Jurkat, Clone E6-1 (cell line): Measurements from ENCODE around the gene NEIL3.

Experiments
- DNase-seq: peaks from one replicate; pipeline ENCODE4 v3.0.0-alpha.2; 2011; ENCODE audit warnings: low read depth, low spot score
- H3K4me3 ChIP-seq: 2 replicates; pipeline ENCODE4 v1.5.1; 2011; ENCODE audit warnings: mild to moderate bottlenecking, low read length, control low read depth, moderate library complexity

NEIL3 gene

DNA sequence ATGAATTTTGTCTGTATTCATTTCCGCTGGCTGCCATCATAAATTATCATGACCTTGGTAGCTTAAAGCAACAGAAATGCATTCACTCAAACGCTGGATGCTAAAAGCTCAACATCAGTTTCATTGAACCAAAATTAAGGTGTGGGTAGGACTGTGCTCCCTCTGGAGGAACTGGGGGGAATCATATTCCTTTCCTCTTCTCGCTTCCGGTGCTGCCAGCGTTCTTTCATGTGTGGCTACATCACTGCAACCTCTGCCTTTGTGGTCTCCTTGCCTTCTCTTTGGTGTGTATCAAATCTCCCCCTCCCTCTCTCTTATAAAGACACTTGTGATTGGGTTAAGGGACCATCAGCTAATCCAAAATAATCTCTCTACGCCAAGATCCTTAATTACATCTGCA lies 39.5 kb downstream of the NEIL3 start:
- no peak overlapping the region for H3K4me3 ChIP-seq
- DNase-seq, result peak; percentile 69

DNA sequence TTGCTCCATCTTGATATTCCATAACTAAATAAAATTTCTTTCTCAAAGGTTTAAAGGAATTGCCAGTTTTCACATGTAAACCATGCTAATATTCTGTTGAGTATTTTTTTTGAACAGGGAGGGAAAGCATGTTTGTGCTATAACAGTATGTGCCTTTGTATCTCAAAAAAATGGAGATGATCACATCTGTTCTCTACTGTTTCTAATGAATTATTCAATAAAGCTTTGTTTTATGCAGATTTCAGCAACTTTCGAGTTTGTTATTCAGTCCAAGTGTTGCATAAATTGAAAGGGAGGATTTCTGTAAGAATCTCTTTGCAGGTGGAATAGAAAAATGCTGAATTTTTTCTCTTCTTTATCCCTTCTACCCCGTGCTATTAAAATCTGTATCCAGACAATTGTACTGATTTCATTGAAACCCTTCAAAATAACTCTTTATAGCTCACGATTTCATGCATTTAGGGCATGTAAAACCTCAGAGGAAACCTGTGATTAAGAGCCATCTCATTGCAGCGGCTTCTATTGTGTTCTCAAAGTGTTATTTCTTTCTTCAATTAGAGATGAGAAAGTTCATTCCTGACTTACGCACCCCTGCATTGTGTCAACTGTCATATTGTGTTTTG lies 42.1 kb downstream of the NEIL3 start:
- no peak overlapping the region for H3K4me3 ChIP-seq
- no peak for DNase-seq

DNA sequence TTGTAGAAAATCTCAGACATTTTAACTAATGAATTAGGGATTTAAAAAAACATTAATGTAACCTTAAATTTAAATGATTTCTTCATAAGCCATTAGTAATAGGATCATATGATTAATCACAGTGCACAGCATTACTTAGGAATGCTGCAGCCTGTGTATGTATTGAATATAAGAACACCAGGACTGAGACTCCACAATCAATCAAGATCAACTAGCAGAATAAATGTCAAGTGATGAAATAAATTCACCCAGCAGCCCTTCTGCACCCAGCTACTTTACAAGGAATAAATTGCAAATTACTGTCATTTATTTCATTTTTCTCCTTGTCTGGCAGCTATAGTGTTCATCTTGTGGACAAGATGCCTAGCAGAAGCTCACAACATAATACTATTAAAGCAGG lies 46.5 kb downstream of the NEIL3 start:
- no peak overlapping the region for H3K4me3 ChIP-seq
- no peak for DNase-seq

DNA sequence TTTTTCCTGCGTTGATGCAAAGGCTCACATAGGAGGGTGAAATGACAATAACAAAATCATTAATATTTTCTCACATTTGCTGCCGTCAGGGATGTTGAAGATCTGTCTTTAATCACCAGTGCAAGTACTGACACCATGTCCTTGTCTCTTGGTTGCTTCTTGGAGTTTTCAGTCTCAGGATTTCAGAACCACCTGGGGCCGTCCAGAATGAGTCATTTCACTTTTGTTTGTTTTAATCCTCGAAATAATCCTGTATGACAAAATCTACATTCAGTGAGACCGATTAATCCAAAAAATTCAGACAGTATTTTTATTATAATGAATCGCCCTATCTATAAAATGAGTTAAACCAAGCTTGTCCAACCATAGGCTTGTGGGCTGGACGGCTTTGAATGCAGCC lies 47.2 kb downstream of the NEIL3 start:
- no peak for DNase-seq
- no peak overlapping the region for H3K4me3 ChIP-seq

DNA sequence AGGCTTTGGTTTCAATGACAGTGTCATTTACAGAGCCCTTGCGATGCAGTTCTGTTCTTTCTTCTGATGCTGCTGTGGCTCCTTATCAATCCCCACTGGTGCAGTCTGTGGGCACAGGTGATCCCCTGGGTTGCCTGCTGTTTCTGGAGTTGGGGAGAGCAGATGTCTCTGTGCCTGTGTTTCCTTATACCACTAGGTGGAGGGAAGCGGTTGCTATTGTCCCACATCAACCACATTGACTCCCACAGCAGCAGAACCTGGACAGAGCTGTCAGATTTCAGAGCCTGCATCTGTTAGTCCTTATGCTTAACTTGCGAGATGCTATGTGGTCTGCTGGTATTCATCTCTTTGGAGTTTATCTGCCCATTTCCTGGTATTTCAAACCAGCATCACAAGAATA lies 57.7 kb downstream of the NEIL3 start:
- peak; percentile 99 for DNase-seq
- no peak overlapping the region for H3K4me3 ChIP-seq

DNA sequence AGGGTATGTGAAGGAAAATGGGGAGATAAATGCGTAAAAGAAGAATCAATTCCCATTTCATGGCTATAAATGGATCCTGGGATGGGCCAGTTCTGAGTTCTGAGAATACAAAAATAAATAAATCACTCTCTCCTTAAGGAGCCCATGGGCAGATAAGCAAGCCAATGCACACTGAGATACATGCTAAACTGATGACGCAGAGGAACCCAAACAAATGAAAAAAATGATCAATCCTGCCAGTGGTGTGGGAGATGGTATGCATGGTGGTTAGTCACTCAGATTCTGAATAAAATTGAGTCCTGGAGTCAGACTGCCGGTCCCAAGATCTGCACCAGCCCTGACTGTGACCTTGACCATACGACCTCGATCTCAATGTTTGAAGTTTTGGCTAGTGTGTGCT lies 59.7 kb downstream of the NEIL3 start:
- no peak overlapping the region for H3K4me3 ChIP-seq
- no peak for DNase-seq

DNA sequence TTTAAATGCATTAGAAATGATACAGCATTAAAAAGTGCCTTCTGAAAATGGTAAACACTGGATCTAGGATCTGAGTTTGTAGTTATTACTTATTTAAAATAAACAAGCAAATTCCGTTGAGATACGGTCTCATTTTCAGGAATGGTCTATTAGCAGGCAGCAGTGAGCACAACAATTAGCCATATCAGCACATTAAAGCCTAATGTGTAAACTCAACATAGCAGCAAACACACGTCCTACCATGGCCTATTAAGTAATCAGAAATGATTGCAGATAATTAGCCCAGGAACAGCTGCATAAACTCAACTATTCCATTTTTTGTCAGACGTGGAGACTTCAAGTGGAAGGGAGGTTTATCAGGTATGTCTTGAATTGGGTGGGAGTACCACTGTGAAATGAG lies 61.8 kb downstream of the NEIL3 start:
- no peak overlapping the region for H3K4me3 ChIP-seq
- no peak for DNase-seq

DNA sequence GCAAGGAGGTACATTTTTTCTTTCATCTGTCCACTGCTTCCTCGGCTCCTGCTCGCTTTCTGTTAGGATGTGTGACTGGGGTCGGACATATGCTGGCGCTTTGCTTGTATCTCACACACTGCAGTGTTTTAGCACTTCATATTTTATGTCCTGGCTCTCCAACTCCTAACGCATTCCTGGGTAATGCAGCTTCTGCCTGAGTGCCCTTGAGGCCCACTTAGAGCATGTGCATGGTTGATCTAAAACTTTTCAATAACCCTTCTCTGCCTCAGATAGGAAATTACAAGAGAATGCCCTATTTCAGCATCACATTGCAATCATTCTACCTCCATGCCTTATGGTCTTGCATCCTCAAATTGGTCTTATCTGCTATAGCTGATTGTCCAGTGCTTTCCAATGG lies 65.3 kb downstream of the NEIL3 start:
- no peak overlapping the region for H3K4me3 ChIP-seq
- DNase-seq, result no peak

DNA sequence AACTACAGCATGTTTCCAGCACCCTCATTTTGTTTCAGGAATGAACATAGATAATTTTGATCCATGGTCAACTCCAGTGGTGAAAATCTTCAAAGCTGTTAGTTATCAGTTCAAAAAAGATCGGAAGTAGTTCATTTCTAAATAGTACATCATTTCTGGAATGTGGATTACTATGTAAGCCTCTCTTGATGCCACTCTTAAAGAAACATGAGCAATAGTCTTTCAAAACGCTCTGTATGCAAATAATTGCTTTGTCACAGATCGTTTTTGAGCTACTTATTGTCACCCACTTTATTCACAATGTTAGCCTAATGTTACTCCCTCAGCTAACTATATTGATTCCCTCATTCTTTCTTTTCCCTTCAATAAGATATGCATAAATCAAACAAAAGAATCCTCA lies 65.7 kb downstream of the NEIL3 start:
- DNase-seq, result no peak
- H3K4me3 ChIP-seq, result no peak overlapping the region

DNA sequence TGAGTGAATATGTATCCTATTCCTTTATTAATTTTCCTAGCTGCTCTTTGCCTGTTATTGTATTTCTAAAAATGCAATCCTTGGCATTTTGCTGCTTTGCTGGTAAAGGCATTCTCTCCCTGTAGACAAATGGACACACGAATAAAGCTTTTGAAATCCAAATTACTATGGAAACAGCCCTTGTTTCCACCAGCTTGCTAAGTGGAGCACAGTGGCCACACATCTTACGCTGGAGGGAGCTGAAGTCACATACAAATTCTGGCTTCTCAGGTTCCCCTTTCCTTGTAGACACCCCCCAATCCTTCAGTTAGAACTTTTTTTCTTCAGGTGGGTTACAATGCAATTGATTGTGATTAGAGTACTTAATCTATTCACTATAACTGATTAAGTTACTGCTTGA lies 66.3 kb downstream of the NEIL3 start:
- DNase-seq, result no peak

DNA sequence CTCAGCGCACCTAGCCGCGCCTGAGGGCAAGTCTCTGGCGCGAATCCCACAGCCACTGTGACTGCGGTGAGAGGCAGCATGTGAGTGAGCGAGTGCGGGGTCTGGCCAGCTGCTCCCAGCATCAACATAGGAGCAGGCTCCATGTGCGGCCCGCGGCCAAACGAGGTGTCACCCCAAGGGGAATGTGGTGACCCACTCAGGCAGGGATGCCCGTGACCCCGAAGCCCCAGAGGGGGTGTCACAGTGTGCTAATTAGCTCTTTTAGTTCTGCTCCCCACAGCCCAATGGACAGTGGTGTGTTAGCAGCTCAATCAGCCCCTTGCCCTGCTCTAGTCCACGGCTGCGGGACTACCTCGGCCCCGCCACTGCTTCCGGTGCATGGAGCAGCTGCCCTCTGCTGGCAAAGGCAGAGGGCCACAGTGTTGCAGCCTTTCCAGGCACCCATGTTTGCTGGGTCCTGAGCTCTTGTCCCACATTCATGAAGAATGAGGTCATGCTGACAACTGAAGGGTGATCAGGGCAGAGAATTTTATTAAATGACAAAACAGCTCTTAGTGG lies 71.1 kb downstream of the NEIL3 start:
- no peak overlapping the region for H3K4me3 ChIP-seq
- no peak for DNase-seq

More for the DNA sequence above, 66.3 kb downstream of the NEIL3 start:
- no peak overlapping the region for H3K4me3 ChIP-seq

DNA sequence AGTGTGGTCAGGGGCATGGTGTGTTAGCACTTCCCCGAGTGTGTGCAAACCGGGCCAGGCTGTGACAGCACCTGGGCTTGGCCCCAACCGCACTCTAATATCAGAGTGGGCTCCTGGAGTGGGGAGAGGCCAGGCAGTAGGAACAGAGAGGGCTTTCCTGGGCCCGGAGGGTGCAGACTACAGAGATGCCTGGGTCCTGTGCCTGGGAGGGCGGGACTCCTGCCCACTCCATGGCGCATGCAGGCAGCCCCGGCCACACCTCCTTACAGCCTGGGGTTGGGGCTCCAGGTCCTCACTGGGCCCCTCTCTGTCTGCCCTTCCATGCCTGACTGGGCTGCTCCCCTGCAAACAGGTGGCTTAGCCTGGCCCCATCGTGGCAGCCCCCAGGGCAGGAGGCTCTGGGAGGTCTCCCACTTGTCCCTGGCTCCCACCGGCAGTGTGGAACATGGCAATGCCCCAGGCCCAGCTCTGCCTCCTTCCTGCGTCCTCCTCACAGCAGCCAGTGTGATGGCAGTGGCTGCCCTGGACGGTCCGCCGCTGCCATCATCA lies 72.2 kb downstream of the NEIL3 start:
- no peak overlapping the region for H3K4me3 ChIP-seq
- no peak for DNase-seq

DNA sequence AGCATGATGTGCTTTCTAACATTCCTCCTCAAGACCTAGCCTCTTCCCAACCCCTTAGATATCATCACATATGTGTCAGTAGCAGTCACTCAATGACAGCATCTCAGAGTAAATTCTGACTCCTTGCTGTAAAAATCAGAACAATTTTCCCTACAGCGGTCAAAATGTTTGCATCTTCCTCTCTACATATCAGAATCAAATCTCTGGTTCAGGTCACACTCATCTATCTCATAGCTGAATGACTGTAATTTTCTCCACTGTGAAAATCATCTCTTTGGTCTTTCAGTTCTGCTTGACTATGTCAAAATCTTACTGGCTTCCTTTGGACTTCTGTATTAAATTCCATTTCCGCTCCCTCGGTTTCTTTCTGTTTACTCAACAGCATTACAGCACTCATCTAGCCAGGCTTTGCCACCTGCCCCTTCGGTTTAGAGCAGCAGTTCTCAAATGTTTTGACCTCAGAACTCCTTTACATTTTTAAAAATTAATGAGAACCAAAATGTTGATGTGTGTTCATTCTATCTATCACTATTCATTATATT lies 75.3 kb downstream of the NEIL3 start:
- DNase-seq, result no peak
- H3K4me3 ChIP-seq, result no peak overlapping the region

DNA sequence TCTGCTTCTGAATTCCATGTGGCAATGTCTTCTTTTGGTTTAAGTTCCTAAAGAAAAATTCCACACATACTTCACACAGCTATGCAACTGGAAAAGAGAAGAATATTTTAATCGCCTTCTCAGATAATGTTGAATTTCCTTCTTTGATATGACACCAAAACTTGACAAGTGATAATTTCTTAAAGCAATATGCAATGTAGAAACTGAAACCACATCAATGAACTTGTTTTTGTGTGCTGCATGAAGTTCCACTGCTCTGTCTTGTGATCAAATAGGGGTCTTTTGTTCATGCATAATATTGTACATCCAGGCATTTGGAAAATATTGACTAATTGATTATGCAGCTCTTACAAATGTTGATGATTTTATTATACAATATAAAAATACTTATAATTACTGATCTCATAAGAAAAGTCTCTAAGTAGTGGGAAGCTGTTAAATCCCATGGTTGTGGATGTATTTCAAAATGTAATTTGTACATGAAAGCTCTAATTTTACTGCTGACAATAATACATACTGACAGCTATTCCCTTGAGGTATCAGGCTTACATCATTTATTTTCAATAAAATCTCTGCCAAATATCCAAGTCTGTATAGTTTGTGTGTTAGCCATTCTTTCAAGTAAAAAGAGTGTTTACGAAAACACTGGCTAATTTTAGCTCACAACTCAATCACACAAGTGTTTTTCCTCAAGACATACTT lies 76.1 kb downstream of the NEIL3 start:
- no peak overlapping the region for H3K4me3 ChIP-seq
- no peak for DNase-seq

DNA sequence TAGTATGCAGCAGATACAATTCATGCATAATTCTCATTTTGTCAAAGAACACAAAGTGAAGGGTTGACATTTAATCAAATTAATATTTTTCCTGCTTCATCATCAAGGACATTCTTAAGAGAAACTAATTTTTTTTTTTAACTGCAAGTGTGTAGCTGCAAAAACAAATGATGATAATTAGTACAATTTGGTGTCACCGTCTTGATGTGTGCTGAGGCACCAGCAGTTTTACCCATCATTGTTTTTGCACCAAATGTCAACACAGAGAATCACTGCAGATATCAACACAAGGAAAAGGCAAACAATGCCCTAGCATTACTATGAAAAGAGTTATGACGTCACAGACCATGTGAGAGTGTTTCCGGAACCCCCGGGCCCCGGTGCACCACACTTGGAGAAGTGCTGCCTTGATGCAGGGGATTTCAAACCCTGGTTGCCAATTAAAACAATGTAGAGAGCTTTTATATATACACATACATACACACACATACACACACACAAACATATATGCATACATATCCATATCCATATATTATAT lies 76.7 kb downstream of the NEIL3 start:
- no peak for DNase-seq
- no peak overlapping the region for H3K4me3 ChIP-seq

DNA sequence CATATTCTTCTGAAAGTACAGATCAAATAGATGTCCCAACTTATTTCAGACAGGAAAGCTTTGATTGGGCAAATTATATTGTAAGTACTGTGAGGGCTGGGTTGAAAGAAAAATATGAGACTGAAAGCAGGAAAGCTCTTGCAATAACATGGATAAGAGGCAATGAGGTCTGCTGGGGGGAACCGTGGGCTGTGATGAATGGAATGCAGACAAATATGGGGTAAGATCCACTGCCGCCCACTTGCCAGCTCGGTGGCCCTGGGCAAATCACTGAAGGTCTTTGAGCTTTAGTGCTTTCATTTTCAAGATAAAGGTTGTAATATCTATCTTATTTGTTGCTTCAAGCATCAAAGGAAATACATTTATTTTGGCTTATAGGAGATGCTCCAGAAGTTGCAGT lies 81.6 kb downstream of the NEIL3 start:
- H3K4me3 ChIP-seq, result no peak overlapping the region
- DNase-seq, result no peak

DNA sequence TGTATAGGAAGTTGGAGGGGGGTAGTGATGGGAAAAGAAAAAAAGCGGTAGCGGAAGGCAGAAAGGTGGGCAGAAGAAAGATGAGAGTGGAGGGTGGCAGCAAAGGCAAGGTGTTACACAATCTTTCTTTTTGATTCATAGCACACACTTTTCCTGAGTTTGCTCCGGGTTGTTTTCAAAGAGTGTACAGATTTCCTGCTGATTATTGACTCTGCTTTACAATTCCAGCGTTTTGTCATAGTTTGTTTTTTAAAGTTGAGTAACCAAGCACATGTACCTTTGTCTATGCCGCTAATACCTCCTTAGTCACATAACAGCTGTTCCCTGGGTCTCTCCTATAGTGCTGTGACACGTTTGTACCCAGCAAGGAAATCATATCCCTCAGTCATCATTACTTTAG lies 82.3 kb downstream of the NEIL3 start:
- H3K4me3 ChIP-seq, result no peak overlapping the region
- DNase-seq, result no peak

DNA sequence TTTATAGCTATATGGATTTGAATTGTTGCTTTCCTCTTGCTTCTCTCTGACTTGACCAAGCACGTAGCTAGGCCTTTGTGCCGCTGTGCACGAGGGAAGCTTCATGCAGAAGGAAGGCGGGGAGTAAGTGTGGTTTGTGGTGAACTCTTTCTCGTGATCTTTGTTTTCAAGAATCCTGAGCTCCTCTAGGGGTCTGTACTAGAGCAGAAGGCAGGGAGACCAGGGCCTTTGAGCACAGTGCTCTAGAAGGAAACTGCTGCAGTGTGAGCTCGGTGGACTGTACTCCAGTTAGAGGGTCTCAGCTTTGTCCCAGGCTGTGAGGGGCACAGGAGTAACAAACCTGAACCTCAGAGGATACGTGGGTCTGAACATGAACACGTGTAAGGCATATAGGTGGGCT lies 83.6 kb downstream of the NEIL3 start:
- DNase-seq, result peak; percentile 87
- no peak overlapping the region for H3K4me3 ChIP-seq

DNA sequence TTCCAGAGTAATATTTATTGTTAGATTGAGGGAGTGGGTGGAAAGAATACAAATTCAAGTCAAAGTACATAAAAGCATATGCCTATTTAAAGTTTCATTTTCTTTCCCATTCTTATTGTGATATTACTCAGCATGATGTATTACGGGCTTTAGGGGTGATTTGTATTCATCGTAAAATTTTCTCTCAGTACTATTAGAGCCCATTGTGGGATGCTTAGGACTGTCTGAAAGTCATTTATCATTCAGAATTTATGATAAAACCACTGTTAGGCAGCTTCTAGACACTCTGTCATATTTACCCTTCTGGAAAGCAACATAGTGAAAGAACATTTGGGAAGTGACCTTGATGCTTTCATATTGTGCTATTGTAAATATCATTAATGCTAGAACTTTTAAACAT lies 86.7 kb downstream of the NEIL3 start:
- no peak for DNase-seq
- no peak overlapping the region for H3K4me3 ChIP-seq

DNA sequence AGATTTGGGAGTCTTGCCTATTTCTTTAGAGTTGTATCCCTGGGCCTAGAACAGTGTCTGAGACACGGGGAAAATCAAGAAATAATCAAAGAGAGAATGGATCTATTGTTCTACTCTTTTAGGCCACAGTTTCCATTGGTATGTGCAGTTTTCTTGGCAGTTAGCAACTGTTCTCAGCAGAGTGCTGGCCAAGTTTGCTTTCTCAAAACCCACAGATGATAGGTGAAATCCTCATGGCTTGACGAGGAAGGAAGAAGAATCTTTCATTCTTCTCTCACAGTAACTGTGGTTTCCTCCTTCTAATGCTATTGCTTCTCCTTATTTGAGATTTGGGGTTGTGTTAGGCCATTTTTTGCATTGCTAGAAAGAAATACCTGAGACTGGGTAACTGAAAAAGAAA lies 90.4 kb downstream of the NEIL3 start:
- no peak for DNase-seq
- H3K4me3 ChIP-seq, result no peak overlapping the region
